Measurements from ENCODE around the gene KCNMB3. TPM values are rescaled to one million over a fixed set of nuclear protein-coding genes. Genes with fewer than 3 reads are reported as not detected.

The KCNMB3 gene
- total RNA-seq (2022; extraction: Qiagen RNA extraction; ENCODE audit: low read depth): 0.89 to 2.2 TPM (median 1.5 TPM) in 5 replicates

GRCh38 chr3:179250803-179251476, at the start of gene KCNMB3:
KCNMB3 (minus strand) TSS chr3:179251114; CDS start chr3:179250990, 124 bp downstream.

Other genes with a start within 250 kb of the KCNMB3 start
- 3.3 to 10.0 TPM (median 5.9 TPM) in 5 replicates for gene ZMAT3, start 179.3 kb downstream of the KCNMB3 start, total RNA-seq (2022; extraction: Qiagen RNA extraction; ENCODE audit: low read depth)
- 3.3 to 8.4 TPM (median 6.6 TPM) in 5 replicates for gene PIK3CA, start 102.8 kb downstream of the KCNMB3 start, total RNA-seq (2022; extraction: Qiagen RNA extraction; ENCODE audit: low read depth)
- gene ZNF639, start 71.9 kb upstream of the KCNMB3 start, total RNA-seq (2022; extraction: Qiagen RNA extraction; ENCODE audit: low read depth): 14.8 to 23.7 TPM (median 21.1 TPM) in 5 replicates
- 12.8 to 25.0 TPM (median 20.2 TPM) in 5 replicates for gene MFN1, start 96.6 kb upstream of the KCNMB3 start, total RNA-seq (2022; extraction: Qiagen RNA extraction; ENCODE audit: low read depth)
- gene GNB4, start 200.4 kb upstream of the KCNMB3 start, total RNA-seq (2022; extraction: Qiagen RNA extraction; ENCODE audit: low read depth): 9.8 to 16.8 TPM (median 13.7 TPM) in 5 replicates